MM.1S (cell line): ENCODE results near the gene LBH.

Experiments used
- DNase-seq: peaks from one replicate; pipeline ENCODE4 v3.0.0-alpha.2; 2015
- H2AFZ ChIP-seq: fragments of 300-600 bp; sonication (generic); 2 replicates; pipeline ENCODE4 v1.6.0; 2016; ENCODE audit warnings: antibody characterized with exemption, low read length
- H3F3A ChIP-seq: fragments of 300-600 bp; sonication (generic); 2 replicates; pipeline ENCODE4 v1.6.1; 2016; ENCODE audit warnings: mild to moderate bottlenecking, antibody characterized with exemption, low read length, moderate library complexity, mixed read lengths; ENCODE audit not compliant: insufficient read depth
- H3K27ac ChIP-seq: fragments of 300-600 bp; sonication (generic); 2 replicates; pipeline ENCODE4 v1.5.1; 2016; ENCODE audit warnings: mild to moderate bottlenecking, low read length
- H3K27me3 ChIP-seq: fragments of 300-600 bp; sonication (generic); replicated peaks from 2 replicates; pipeline ENCODE4 v1.6.0; 2016; ENCODE audit warnings: low read length; ENCODE audit not compliant: insufficient read depth
- H3K36me3 ChIP-seq: fragments of 300-600 bp; sonication (generic); replicated peaks from 2 replicates; pipeline ENCODE4 v1.6.1; 2016; ENCODE audit warnings: mild to moderate bottlenecking, low read length, mixed read lengths; ENCODE audit not compliant: insufficient read depth
- H3K4me1 ChIP-seq: fragments of 300-600 bp; sonication (generic); 2 replicates; pipeline ENCODE4 v1.6.1; 2016; ENCODE audit warnings: low read length, mixed read lengths
- H3K4me2 ChIP-seq: fragments of 300-600 bp; sonication (generic); 2 replicates; pipeline ENCODE4 v1.6.0; 2016; ENCODE audit warnings: low read depth, low read length
- H3K4me3 ChIP-seq: fragments of 300-600 bp; sonication (generic); 2 replicates; pipeline ENCODE4 v1.5.1; 2016; ENCODE audit warnings: low read length, mixed read lengths
- H3K79me2 ChIP-seq: fragments of 300-600 bp; sonication (generic); 2 replicates; pipeline ENCODE4 v1.6.1; 2016; ENCODE audit warnings: mixed run types, low read length, mixed read lengths
- H3K9ac ChIP-seq: fragments of 300-600 bp; sonication (generic); 2 replicates; pipeline ENCODE4 v1.6.1; 2016; ENCODE audit warnings: low read length, mixed read lengths
- H3K9me2 ChIP-seq: fragments of 300-600 bp; sonication (generic); replicated peaks from 2 replicates; pipeline ENCODE4 v1.6.1; 2016; ENCODE audit warnings: mild to moderate bottlenecking, low read length, mixed read lengths; ENCODE audit not compliant: insufficient read depth
- H3K9me3 ChIP-seq: fragments of 300-600 bp; sonication (generic); replicated peaks from 2 replicates; pipeline ENCODE4 v1.6.1; 2016; ENCODE audit warnings: mild to moderate bottlenecking, low read length, mixed read lengths; ENCODE audit not compliant: insufficient read depth
- H4K20me1 ChIP-seq: fragments of 300-600 bp; sonication (generic); 2 replicates; pipeline ENCODE4 v1.6.1; 2016; ENCODE audit warnings: mild to moderate bottlenecking, low read length, moderate library complexity, mixed read lengths; ENCODE audit not compliant: insufficient read depth
- EZH2 ChIP-seq: fragments of 300-600 bp; sonication (generic); optimal IDR thresholded peaks from 2 replicates; pipeline ENCODE3; 2017; ENCODE audit warnings: low read depth, mild to moderate bottlenecking, antibody characterized with exemption, low read length, mixed read lengths
- EZH2phosphoT487 ChIP-seq: fragments of 300-600 bp; sonication (generic); IDR thresholded peaks from 2 replicates; pipeline ENCODE4 v1.6.1; 2018; ENCODE audit warnings: antibody characterized with exemption, low read length
- TF ChIP-seq, protein P1 (sequence below): fragments of 300-600 bp; sonication (generic); IDR thresholded peaks from 2 replicates; pipeline ENCODE4 v1.5.1; 2016; ENCODE audit warnings: antibody characterized with exemption, low read length, mixed read lengths

LBH gene

DNA sequence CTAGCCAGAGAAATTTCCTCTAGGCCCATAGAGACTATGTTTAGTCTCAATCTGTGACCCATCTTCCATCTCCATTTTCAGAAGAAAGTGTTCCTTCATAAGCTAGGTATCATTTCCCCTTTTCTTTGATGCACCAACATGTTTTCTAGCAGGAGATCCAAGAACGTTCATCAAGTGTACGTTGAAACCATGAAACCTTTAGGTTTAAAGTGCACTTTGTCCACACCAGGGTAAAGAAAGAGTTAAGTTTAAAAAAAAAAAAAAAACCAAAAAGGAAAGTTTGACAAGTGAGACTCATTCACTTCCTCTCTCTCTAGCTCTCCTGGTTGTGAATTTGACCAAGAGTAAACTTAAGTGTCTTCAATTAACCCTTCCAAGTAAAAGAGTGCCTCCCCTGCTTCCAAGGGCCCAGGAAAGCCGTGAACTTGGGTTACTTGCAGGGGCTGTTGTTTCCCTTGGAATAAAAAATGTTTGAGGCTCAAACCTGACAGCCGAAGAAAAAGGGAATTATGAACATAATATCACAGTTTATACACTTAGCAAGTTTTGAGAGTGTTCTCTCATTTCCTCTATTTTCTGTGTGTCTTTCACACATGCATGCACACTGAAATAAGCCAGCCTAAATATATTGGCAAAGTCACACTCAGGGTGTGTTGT, 56.7 kb downstream of the LBH start:
- Histone ChIP-seq H3K9me3 (no peaks in the 10 kb centered on the region), H2AFZ (no peak overlapping the region), H3F3A (no peaks in the 10 kb centered on the region), H3K27me3 (no peaks in the 10 kb centered on the region), H3K4me1 (no peaks in the 10 kb centered on the region), H3K4me3 (no peak overlapping the region), H3K9ac (no peak overlapping the region), H4K20me1 (no peaks in the 10 kb centered on the region), H3K27ac (no peak overlapping the region), H3K79me2 (no peaks in the 10 kb centered on the region), H3K9me2 (no peaks in the 10 kb centered on the region), H3K4me2 (no peak overlapping the region), H3K36me3 (no peaks in the 10 kb centered on the region)
- no peak for DNase-seq
- TF ChIP-seq, protein P1, sequence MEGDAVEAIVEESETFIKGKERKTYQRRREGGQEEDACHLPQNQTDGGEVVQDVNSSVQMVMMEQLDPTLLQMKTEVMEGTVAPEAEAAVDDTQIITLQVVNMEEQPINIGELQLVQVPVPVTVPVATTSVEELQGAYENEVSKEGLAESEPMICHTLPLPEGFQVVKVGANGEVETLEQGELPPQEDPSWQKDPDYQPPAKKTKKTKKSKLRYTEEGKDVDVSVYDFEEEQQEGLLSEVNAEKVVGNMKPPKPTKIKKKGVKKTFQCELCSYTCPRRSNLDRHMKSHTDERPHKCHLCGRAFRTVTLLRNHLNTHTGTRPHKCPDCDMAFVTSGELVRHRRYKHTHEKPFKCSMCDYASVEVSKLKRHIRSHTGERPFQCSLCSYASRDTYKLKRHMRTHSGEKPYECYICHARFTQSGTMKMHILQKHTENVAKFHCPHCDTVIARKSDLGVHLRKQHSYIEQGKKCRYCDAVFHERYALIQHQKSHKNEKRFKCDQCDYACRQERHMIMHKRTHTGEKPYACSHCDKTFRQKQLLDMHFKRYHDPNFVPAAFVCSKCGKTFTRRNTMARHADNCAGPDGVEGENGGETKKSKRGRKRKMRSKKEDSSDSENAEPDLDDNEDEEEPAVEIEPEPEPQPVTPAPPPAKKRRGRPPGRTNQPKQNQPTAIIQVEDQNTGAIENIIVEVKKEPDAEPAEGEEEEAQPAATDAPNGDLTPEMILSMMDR, result no peak
- TF ChIP-seq EZH2phosphoT487, result no peak
- TF ChIP-seq EZH2, result no peak

DNA sequence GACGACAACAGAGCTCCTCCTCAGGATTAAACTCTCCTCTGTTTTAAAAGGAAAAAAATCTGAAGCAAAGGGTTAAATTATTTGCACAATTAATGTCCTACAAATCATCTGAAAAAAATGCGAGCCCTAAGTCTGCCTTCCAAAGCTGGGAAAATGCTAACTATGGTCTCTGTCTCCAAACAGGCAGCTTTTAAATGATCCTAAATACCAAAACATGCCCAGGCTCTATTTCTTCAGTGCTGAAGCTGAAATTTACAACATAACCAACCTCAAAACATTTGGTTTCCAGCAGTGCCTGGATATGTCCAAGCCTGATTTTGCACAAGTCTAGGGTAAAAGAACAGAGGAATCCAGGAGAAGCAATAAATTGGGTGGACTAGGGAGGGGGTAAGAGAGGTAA, 57.2 kb downstream of the LBH start:
- H3K4me3 ChIP-seq, result no peak overlapping the region
- no peaks in the 10 kb centered on the region for H3F3A ChIP-seq
- no peaks in the 10 kb centered on the region for H3K27me3 ChIP-seq
- H3K9me3 ChIP-seq, result no peaks in the 10 kb centered on the region
- H3K4me2 ChIP-seq, result no peak overlapping the region
- no peaks in the 10 kb centered on the region for H3K9me2 ChIP-seq
- H4K20me1 ChIP-seq, result no peaks in the 10 kb centered on the region
- no peaks in the 10 kb centered on the region for H3K36me3 ChIP-seq
- no peak for DNase-seq
- H3K9ac ChIP-seq, result no peak overlapping the region
- no peak overlapping the region for H2AFZ ChIP-seq
- H3K79me2 ChIP-seq, result no peaks in the 10 kb centered on the region
- no peak overlapping the region for H3K27ac ChIP-seq
- H3K4me1 ChIP-seq, result no peaks in the 10 kb centered on the region
- TF ChIP-seq EZH2, result no peak
- TF ChIP-seq, protein P1, result no peak
- TF ChIP-seq EZH2phosphoT487, result no peak

DNA sequence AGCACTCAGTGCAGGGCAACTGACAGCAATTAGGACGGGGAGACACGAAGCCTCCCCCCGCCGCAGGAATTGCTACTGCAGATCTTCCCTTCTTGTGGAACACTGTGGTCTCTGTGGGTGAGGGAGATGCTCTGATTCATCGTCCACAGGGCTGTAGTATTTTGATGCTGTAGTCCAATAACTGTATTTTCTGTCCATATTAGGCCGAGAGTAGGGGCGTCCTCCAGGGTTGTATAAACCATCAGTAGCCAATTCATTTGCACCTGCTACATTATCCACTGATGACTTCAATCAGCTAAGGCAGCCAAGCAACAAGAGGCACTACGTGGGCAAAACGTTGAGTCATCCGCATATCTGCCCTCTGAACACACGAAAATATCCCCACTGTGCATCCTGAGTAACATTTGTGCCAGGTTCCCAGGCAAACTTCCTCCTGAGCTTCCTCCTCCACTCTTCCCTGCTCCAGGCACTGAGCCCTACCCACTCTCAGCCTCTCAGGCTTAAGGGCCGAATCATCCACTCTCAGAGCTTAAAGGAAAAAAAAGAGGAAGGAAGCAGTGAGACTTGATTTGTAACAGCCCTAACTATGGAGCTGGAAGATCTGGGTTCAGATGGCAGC, 62.1 kb downstream of the LBH start:
- no peaks in the 10 kb centered on the region for H3K9me3 ChIP-seq
- H3K4me1 ChIP-seq, result no peaks in the 10 kb centered on the region
- H3K9me2 ChIP-seq, result no peaks in the 10 kb centered on the region
- TF ChIP-seq EZH2phosphoT487 (no peak), EZH2 (no peak)
- TF ChIP-seq, protein P1, result no peak
- no peak overlapping the region for H2AFZ ChIP-seq
- no peak overlapping the region for H3K9ac ChIP-seq
- H3K27me3 ChIP-seq, result no peaks in the 10 kb centered on the region
- no peaks in the 10 kb centered on the region for H3K36me3 ChIP-seq
- no peak for DNase-seq
- no peaks in the 10 kb centered on the region for H4K20me1 ChIP-seq
- no peak overlapping the region for H3K27ac ChIP-seq
- H3K4me3 ChIP-seq, result no peak overlapping the region
- no peaks in the 10 kb centered on the region for H3K79me2 ChIP-seq
- H3F3A ChIP-seq, result no peaks in the 10 kb centered on the region
- no peak overlapping the region for H3K4me2 ChIP-seq
